Naive B cell (primary cell): Measurements from ENCODE around the gene MAST2. TPM values are rescaled to one million over a fixed set of nuclear protein-coding genes. Genes with fewer than 3 reads are reported as not detected.
"Not testable (repeated sequence)": the region's sequence is repeated elsewhere in the genome, so short reads cannot be mapped to it uniquely, and the experiment has no call there.

ENCODE experiments used
- ATAC-seq, 2 donors: fragments of 150-1000 bp; cut with Tn5 transposase; 2 replicates each; pipeline ENCODE4 v1.10.0; 2021; ENCODE audit warnings: low read depth in 2 of 2, mild to moderate bottlenecking in 2 of 2, moderate library complexity in 2 of 2
- DNase-seq: peaks from one replicate; pipeline ENCODE4 v3.0.0; 2022
- H3K27ac Mint-ChIP-seq, 6 donors: one replicate each; pipeline ENCODE4 v1.8.0; 2020 to 2022; ENCODE audit warnings: mild to moderate bottlenecking in 6 of 6, mixed read lengths in 6 of 6, moderate library complexity in 5 of 6, inconsistent platforms in 2 of 6
- H3K27me3 Mint-ChIP-seq, 3 donors: one replicate each; pipeline ENCODE4 v1.8.0; 2021 to 2022; ENCODE audit warnings: mixed read lengths in 3 of 3, mild to moderate bottlenecking in 1 of 3
- H3K36me3 Mint-ChIP-seq, 2 donors: one replicate each; pipeline ENCODE4 v1.8.0; 2020 to 2022; ENCODE audit warnings: mixed read lengths in 2 of 2, inconsistent platforms in 1 of 2, mild to moderate bottlenecking in 1 of 2
- H3K4me1 Mint-ChIP-seq, 3 donors: one replicate each; pipeline ENCODE4 v1.8.0; 2020 to 2022; ENCODE audit warnings: mixed read lengths in 3 of 3, inconsistent platforms in 1 of 3, mild to moderate bottlenecking in 1 of 3, moderate library complexity in 1 of 3
- H3K4me3 Mint-ChIP-seq, 8 donors: one replicate each; pipeline ENCODE4 v1.8.0; 2020 to 2022; ENCODE audit warnings: mild to moderate bottlenecking in 8 of 8, mixed read lengths in 8 of 8, moderate library complexity in 8 of 8, inconsistent platforms in 2 of 8
- H3K9me3 Mint-ChIP-seq, 7 donors: one replicate each; pipeline ENCODE4 v1.8.0; 2020 to 2022; ENCODE audit warnings: mixed read lengths in 7 of 7, mild to moderate bottlenecking in 5 of 7, inconsistent platforms in 2 of 7, moderate library complexity in 1 of 7
- polyA plus RNA-seq, 6 donors: library from polyadenylated mRNA; unstranded; fragments of 300-500 nt; fragmentation: Illumina TruSeq; gene quantifications; one replicate each; pipeline ENCODE4 v1.2.3, GENCODE V29; 2021; ENCODE audit warnings: low read depth in 6 of 6

Gene MAST2
- polyA plus RNA-seq, 6 donors from 2014 or later: 0.86 to 5.1 (median 3.2) TPM; not detected in 1

GRCh38 chr1:45848714-45849113 lies 45.3 kb downstream of the MAST2 start:
- no peaks in the 10 kb centered on the region for H3K4me1 Mint-ChIP-seq
- H3K9me3 Mint-ChIP-seq: peaks cover 0 to 27% (median 21%) of the 10 kb centered on the region in 7 donors

DNA sequence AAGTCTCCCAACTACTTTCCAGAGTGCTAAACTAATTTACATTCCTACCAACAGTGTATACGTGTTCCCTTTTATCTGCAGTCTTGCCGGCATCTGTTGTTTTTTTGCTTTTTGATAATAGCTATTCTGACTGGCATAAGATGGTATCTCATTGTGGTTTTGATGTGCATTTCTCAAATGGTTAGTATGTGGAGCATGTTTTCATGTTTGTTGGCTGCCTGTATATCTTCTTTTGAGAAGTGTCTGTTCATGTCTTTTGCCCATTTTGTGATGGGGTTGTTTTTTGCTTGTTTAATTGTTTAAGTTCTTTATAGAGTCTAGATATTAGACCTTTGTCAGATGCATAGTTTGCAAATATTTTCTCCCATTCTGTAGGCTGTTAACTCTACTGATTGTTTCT lies 46.6 kb downstream of the MAST2 start:
- H3K36me3 Mint-ChIP-seq: peaks cover 0 to 14% of the 10 kb centered on the region in 2 donors
- no peaks in the 10 kb centered on the region for H3K27me3 Mint-ChIP-seq
- DNase-seq (no peak), ATAC-seq (no peak)
- H3K4me3 Mint-ChIP-seq: no peak overlapping the region
- no peaks in the 10 kb centered on the region for H3K4me1 Mint-ChIP-seq
- peak overlapping the region in 1 of 6 donors; percentile 25 for H3K27ac Mint-ChIP-seq
- H3K9me3 Mint-ChIP-seq: peaks cover 0 to 27% (median 21%) of the 10 kb centered on the region in 7 donors

More at GRCh38 chr1:45848714-45849113, 45.3 kb downstream of the MAST2 start:
- Mint-ChIP-seq H3K4me3 (no peak overlapping the region), H3K36me3 (peaks cover 0 to 14% of the 10 kb centered on the region in 2 donors), H3K27ac (peak overlapping the region in 1 of 6 donors; percentile 36), H3K27me3 (no peaks in the 10 kb centered on the region)
- DNase-seq (no peak), ATAC-seq (no peak)

- no peak overlapping the region for H3K27ac Mint-ChIP-seq
- no peak for ATAC-seq
- no peak overlapping the region for H3K4me3 Mint-ChIP-seq
- peaks cover 0 to 3% (median 0%) of the 10 kb centered on the region in 3 donors for H3K4me1 Mint-ChIP-seq
- H3K27me3 Mint-ChIP-seq: no peaks in the 10 kb centered on the region
- H3K9me3 Mint-ChIP-seq: peaks cover 0 to 19% (median 14%) of the 10 kb centered on the region in 7 donors
- no peak for DNase-seq
- peaks cover 0 to 9% of the 10 kb centered on the region in 2 donors for H3K36me3 Mint-ChIP-seq
Measured at GRCh38 chr1:45854724-45855123, 51.3 kb downstream of the MAST2 start.

DNA sequence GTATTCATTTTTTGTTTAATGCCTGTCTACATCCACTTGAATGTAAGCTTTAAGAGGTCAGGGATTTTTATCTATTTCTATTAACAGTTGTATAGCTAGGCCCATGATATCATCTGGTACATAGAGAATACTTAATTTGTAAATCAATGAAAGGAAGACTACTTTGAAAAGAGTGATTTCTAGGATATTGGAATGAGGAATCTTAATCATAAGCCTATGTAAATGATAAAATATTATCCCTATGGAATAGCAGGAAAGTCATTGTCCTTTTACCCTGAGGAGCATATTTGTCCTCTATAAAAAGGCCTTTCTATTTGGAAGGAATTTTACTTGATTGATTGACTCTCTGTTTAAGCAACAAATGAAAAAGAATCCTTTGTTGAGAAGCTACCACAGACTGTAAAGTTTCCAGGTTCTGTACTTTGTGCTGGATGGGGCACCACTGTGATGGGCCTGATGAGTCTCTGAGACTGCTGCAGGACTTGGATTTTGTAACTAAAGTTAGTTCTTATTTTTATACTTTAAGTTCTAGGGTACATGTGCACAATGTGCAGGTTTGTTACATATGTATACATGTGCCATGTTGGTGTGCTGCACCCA lies 53.8 kb downstream of the MAST2 start:
- DNase-seq (no peak), ATAC-seq (no peak)
- Mint-ChIP-seq H3K36me3 (no peaks in the 10 kb centered on the region), H3K27ac (no peak overlapping the region), H3K9me3 (peaks cover 0 to 5% (median 0%) of the 10 kb centered on the region in 7 donors), H3K4me3 (no peak overlapping the region), H3K4me1 (peaks cover 0 to 3% (median 0%) of the 10 kb centered on the region in 3 donors), H3K27me3 (no peaks in the 10 kb centered on the region)

DNA sequence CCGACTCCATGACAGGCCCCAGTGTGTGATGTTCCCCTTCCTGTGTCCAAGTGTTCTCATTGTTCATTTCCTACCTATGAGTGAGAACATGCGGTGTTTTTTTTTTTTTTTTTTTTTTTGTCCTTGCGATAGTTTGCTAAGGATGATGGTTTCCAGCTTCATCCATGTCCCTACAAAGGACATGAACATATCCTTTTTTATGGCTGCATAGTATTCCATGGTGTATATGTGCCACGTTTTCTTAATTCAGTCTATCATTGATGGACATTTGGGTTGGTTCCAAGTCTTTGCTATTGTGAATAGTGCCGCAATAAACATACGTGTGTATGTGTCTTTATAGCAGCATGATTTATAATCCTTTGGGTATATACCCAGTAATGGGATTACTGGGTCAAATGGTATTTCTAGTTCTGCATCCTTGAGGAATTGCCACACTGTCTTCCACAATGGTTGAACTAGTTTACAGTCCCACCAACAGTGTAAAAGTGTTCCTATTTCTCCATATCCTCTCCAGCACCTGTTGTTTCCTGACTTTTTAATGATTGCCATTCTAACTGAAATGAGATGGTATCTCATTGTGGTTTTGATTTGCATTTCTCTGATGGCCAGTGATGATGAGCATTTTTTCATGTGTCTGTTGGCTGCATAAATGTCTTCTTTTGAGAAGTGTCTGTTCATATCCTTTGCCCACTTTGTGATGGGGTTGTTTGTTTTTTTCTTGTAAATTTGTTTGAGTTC lies 54.5 kb downstream of the MAST2 start:
- ATAC-seq, DNase-seq: not testable (repeated sequence)

DNA sequence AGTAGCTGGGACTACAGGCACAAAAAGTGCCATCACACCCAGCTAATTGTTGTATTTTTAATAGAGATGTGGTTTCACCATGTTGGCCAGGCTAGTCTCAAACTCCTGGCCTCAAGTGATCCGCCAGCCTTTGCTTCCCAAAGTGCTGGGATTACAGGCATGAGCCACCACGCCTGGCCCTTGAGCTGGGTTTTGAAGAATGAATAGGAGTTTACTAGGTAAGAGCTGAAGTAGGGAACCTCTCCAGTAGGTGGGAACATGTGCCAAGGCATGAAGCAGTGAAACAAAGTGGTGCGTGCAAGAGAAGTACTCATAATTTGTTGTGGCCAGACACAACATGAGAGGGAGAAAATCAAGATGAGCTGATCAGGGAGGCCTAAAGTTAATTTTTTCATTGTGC lies 55.8 kb downstream of the MAST2 start:
- peaks cover 0 to 7% (median 3%) of the 10 kb centered on the region in 3 donors for H3K4me1 Mint-ChIP-seq
- no peaks in the 10 kb centered on the region for H3K36me3 Mint-ChIP-seq
- no peak for ATAC-seq
- DNase-seq: no peak
- no peak overlapping the region for H3K27ac Mint-ChIP-seq
- peaks cover 0 to 5% (median 0%) of the 10 kb centered on the region in 7 donors for H3K9me3 Mint-ChIP-seq
- no peaks in the 10 kb centered on the region for H3K27me3 Mint-ChIP-seq
- H3K4me3 Mint-ChIP-seq: no peak overlapping the region

More for the DNA sequence above, 54.5 kb downstream of the MAST2 start:
- not testable (repeated sequence) for H3K27ac Mint-ChIP-seq, H3K4me1 Mint-ChIP-seq, H3K27me3 Mint-ChIP-seq, H3K36me3 Mint-ChIP-seq, H3K9me3 Mint-ChIP-seq, H3K4me3 Mint-ChIP-seq

DNA sequence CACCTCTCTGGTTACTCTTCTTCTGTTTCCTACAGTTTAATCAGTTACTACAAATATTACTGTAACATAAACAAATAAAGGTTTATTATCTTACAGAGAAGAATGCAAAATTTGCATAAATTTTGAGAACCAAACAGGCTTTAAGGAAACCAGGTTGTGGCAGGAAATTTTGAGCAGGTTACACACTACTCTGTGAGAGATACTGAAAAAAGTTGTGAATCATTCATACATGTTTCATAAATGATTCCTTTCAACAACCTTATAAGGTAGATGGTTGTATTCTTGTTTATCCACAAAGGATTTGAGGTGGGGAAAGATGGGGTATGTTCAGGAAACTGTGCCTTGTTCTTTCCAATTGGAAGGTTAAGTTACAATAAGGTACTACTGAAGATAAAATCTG lies 58.6 kb downstream of the MAST2 start:
- Mint-ChIP-seq H3K36me3 (no peaks in the 10 kb centered on the region), H3K27me3 (no peaks in the 10 kb centered on the region), H3K9me3 (peaks cover 0 to 5% (median 0%) of the 10 kb centered on the region in 7 donors), H3K4me1 (peaks cover 0 to 15% (median 3%) of the 10 kb centered on the region in 3 donors), H3K27ac (peak overlapping the region in 1 of 6 donors; percentile 3), H3K4me3 (no peak overlapping the region)
- ATAC-seq (no peak), DNase-seq (no peak)

GRCh38 chr1:45863218-45863617 lies 59.8 kb downstream of the MAST2 start:
- Mint-ChIP-seq H3K36me3 (no peaks in the 10 kb centered on the region), H3K27me3 (no peaks in the 10 kb centered on the region), H3K4me3 (no peak overlapping the region), H3K4me1 (peaks cover 0 to 15% (median 3%) of the 10 kb centered on the region in 3 donors), H3K9me3 (peaks cover 0 to 3% (median 0%) of the 10 kb centered on the region in 7 donors), H3K27ac (no peak overlapping the region)
- no peak for DNase-seq
- ATAC-seq: no peak

DNA sequence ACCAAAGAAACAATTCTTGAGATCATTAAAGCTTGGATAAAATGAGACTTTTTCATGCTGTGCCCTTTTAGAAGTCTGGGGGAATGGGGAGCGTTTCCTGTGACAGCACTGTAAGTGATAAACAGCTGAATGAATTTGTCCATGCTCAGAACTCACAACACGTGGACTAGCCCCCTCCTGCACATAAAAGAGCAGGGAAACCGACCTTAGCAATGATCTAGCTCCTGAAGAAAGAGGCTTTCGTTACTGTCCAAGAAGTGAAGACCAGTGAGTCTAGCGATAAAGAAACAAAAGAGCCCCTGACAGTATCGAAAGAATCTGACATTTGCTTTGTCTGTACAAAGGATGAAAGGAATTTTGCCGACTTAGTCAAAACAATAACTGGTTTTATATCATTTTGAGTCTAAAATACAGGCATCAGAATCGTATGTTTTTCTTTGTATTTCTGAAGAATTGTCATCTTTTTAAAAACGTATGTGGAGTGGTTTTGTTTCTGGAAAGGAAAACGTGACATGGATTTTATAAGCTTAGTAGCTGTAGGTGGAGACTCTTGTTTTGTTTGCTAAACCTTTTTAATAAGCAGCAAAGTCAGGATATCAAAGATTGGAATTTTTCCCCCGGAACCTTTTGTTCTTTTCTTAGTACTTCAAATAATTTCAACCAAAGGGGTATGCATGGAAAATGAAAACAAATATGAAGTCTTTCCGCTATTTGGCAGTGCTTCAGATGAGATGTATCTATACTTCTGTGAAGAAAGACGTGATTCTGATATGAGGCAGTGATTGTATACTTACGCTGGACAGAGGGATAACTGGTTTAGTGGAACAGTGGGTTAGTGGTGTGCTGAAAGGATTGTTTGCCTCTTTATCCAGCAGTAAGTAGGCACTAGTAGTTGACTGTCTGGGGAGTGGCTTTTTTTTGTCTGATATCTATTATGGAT lies 61.0 kb downstream of the MAST2 start:
- H3K4me1 Mint-ChIP-seq: peaks cover 0 to 15% (median 0%) of the 10 kb centered on the region in 3 donors
- no peaks in the 10 kb centered on the region for H3K9me3 Mint-ChIP-seq
- no peak for DNase-seq
- H3K27ac Mint-ChIP-seq: no peak overlapping the region
- no peaks in the 10 kb centered on the region for H3K36me3 Mint-ChIP-seq
- H3K4me3 Mint-ChIP-seq: no peak overlapping the region
- no peaks in the 10 kb centered on the region for H3K27me3 Mint-ChIP-seq
- ATAC-seq: no peak

GRCh38 chr1:45867697-45868348 lies 64.4 kb downstream of the MAST2 start:
- Mint-ChIP-seq H3K4me1 (peaks cover 0 to 14% (median 2%) of the 10 kb centered on the region in 3 donors), H3K27ac (peak overlapping the region in 1 of 6 donors; percentile 22), H3K27me3 (no peaks in the 10 kb centered on the region), H3K4me3 (no peak overlapping the region), H3K9me3 (no peaks in the 10 kb centered on the region), H3K36me3 (peaks cover 0 to 4% of the 10 kb centered on the region in 2 donors)
- no peak for DNase-seq
- ATAC-seq: no peak

- Mint-ChIP-seq H3K4me3 (no peak overlapping the region), H3K9me3 (no peaks in the 10 kb centered on the region), H3K36me3 (peaks cover 0 to 4% of the 10 kb centered on the region in 2 donors), H3K27me3 (no peaks in the 10 kb centered on the region), H3K27ac (no peak overlapping the region), H3K4me1 (peaks cover 0 to 8% (median 2%) of the 10 kb centered on the region in 3 donors)
- DNase-seq (no peak), ATAC-seq (no peak)
Measured at GRCh38 chr1:45868861-45869260, 65.4 kb downstream of the MAST2 start.

GRCh38 chr1:45870500-45870899 lies 67.1 kb downstream of the MAST2 start:
- H3K4me1 Mint-ChIP-seq: peaks cover 0 to 2% (median 0%) of the 10 kb centered on the region in 3 donors
- no peaks in the 10 kb centered on the region for H3K27me3 Mint-ChIP-seq
- DNase-seq: no peak
- H3K9me3 Mint-ChIP-seq: no peaks in the 10 kb centered on the region
- peaks cover 0 to 4% of the 10 kb centered on the region in 2 donors for H3K36me3 Mint-ChIP-seq
- H3K4me3 Mint-ChIP-seq: no peak overlapping the region
- no peak for ATAC-seq
- no peak overlapping the region for H3K27ac Mint-ChIP-seq
